A549 (cell line): ENCODE results near the gene IDH2. TPM values are rescaled to one million over a fixed set of nuclear protein-coding genes. Genes with fewer than 3 reads are reported as not detected.

Experiments
- ATAC-seq, 2 experiments: fragments of 200-7000 bp in 1 of 2; fragments of >200 bp in 1 of 2; cut with Nextera tagmentation in 1 of 2; cut with Tn5 transposase in 1 of 2; 3 replicates each; pipeline versions ENCODE4 v1.8.0 to v1.9.1; 2018 to 2020; ENCODE audit warnings: mild to moderate bottlenecking in 1 of 2, moderate library complexity in 1 of 2
- CTCF ChIA-PET: fragments of 300-600 bp; sonication (Branson Sonifier 250); formaldehyde crosslinking; extraction: SDS; loops from one replicate; lab custom pipeline; 2021; ENCODE audit warnings: antibody characterized with exemption, inconsistent platforms; lab: Yijun Ruan, JAX
- POLR2A ChIA-PET: fragments of 350-600 bp; formaldehyde crosslinking; extraction: SDS; loops from one replicate; lab custom pipeline; 2021; ENCODE audit warnings: antibody characterized with exemption, inconsistent platforms; lab: Yijun Ruan, JAX
- DNase-seq, 2 experiments: peaks; one replicate each; pipeline versions ENCODE4 v3.0.0 to v3.0.0-alpha.2; 2011 to 2016; ENCODE audit warnings: low read depth in 1 of 2, low spot score in 1 of 2
- FAIRE-seq: peaks from 2 replicates; lab custom pipeline; 2011; peaks lifted over from hg19 to GRCh38; lab: Jason Lieb, UNC
- H3K27ac ChIP-seq, 2 experiments: fragments of >200 bp; sonication (Bioruptor Twin); formaldehyde crosslinking; 3 replicates each; pipeline ENCODE4 v1.5.1; 2016 to 2017
- H3K4me1 ChIP-seq: fragments of >200 bp; sonication (Bioruptor Twin); formaldehyde crosslinking; 3 replicates; pipeline ENCODE4 v1.6.1; 2016
- H3K4me2 ChIP-seq: fragments of >200 bp; sonication (Bioruptor Twin); formaldehyde crosslinking; 3 replicates; pipeline ENCODE4 v1.6.1; 2016
- H3K4me3 ChIP-seq: fragments of >200 bp; sonication (Bioruptor Twin); formaldehyde crosslinking; 3 replicates; pipeline ENCODE4 v1.5.1; 2016
- H3K9me3 ChIP-seq: fragments of >200 bp; sonication (Bioruptor Twin); formaldehyde crosslinking; 3 replicates; pipeline ENCODE4 v1.6.1; 2016
- BHLHE40 ChIP-seq: IDR thresholded peaks from 2 replicates; pipeline ENCODE4 v1.6.1; 2012; ENCODE audit warnings: low read depth, low read length, inconsistent platforms
- CBX8 ChIP-seq: fragments of 200-600 bp; sonication (generic); IDR thresholded peaks from 2 replicates; pipeline ENCODE4 v1.6.1; 2016
- CEBPB ChIP-seq, 2 experiments: fragments of >200 bp in 1 of 2; sonication (Bioruptor Twin) in 1 of 2; formaldehyde crosslinking in 1 of 2; IDR thresholded peaks; 2 replicates each; pipeline ENCODE4 v1.6.1; 2012 to 2016
- CHD2 ChIP-seq: fragments of 150-350 bp; IDR thresholded peaks from 2 replicates; pipeline ENCODE4 v1.6.1; 2014; ENCODE audit warnings: low read length; ENCODE audit not compliant: partially characterized antibody
- CTCF ChIP-seq: fragments of >200 bp; sonication (Bioruptor Twin); formaldehyde crosslinking; IDR thresholded peaks from 3 replicates; pipeline ENCODE4 v1.5.1; 2016
- E2F6 ChIP-seq: IDR thresholded peaks from 2 replicates; pipeline ENCODE4 v1.6.1; 2012; ENCODE audit warnings: low read depth, borderline replicate concordance
- EHMT2 ChIP-seq: fragments of 200-600 bp; sonication (generic); IDR thresholded peaks from 2 replicates; pipeline ENCODE4 v1.6.1; 2016; ENCODE audit warnings: antibody characterized with exemption, low read depth, mild to moderate bottlenecking, moderate library complexity
- EP300 ChIP-seq, 2 experiments: fragments of >200 bp; sonication (Bioruptor Twin); formaldehyde crosslinking; IDR thresholded peaks; 2 replicates in 1 of 2; 3 replicates in 1 of 2; pipeline ENCODE4 v1.6.1; 2016 to 2017
- FOSL2 ChIP-seq, 2 experiments: fragments of 450-650 bp in 1 of 2; fragments of >200 bp in 1 of 2; sonication (Bioruptor Twin) in 1 of 2; formaldehyde crosslinking; IDR thresholded peaks; 2 replicates each; pipeline versions ENCODE4 v1.5.0 to v1.6.1; 2016 to 2020; ENCODE audit warnings: mild to moderate bottlenecking in 1 of 2, moderate library complexity in 1 of 2
- FOXS1 ChIP-seq: fragments of 250-450 bp; sonication (Bioruptor Pico); IDR thresholded peaks from 2 replicates; pipeline ENCODE4 v1.5.0; 2020; ENCODE audit warnings: mild to moderate bottlenecking, moderate library complexity
- HES2 ChIP-seq: fragments of >200 bp; sonication (Bioruptor Twin); formaldehyde crosslinking; IDR thresholded peaks from 2 replicates; pipeline ENCODE4 v1.6.1; 2016
- HEYL ChIP-seq: fragments of 250-450 bp; sonication (Bioruptor Pico); IDR thresholded peaks from 2 replicates; pipeline ENCODE4 v1.8.0; 2021; ENCODE audit warnings: mild to moderate bottlenecking, moderate library complexity
- HMGXB4 ChIP-seq: fragments of 250-450 bp; sonication (Bioruptor Pico); IDR thresholded peaks from 2 replicates; pipeline ENCODE4 v1.5.0; 2021; ENCODE audit warnings: mild to moderate bottlenecking, moderate library complexity, borderline replicate concordance
- HOXA7 ChIP-seq: fragments of 250-450 bp; sonication (Bioruptor Pico); IDR thresholded peaks from 2 replicates; pipeline ENCODE4 v1.5.0; 2020; ENCODE audit warnings: mild to moderate bottlenecking, moderate library complexity
- HOXB13 ChIP-seq: fragments of 250-450 bp; sonication (Bioruptor Pico); IDR thresholded peaks from 2 replicates; pipeline ENCODE4 v1.5.0; 2020; ENCODE audit warnings: low read depth, mild to moderate bottlenecking, moderate library complexity
- HOXB5 ChIP-seq: fragments of 250-450 bp; sonication (Bioruptor Pico); IDR thresholded peaks from 2 replicates; pipeline ENCODE4 v1.5.0; 2020; ENCODE audit warnings: mild to moderate bottlenecking, moderate library complexity
- KDM1A ChIP-seq: fragments of 200-600 bp; sonication (generic); IDR thresholded peaks from 2 replicates; pipeline ENCODE4 v1.6.1; 2016; ENCODE audit warnings: low read depth, mild to moderate bottlenecking
- KDM5A ChIP-seq: fragments of 200-600 bp; sonication (generic); IDR thresholded peaks from 2 replicates; pipeline ENCODE4 v1.6.1; 2016; ENCODE audit warnings: antibody characterized with exemption, mild to moderate bottlenecking
- MAFK ChIP-seq: fragments of 450-650 bp; IDR thresholded peaks from 2 replicates; pipeline ENCODE4 v1.6.1; 2014; ENCODE audit not compliant: partially characterized antibody
- NPAS2 ChIP-seq: fragments of 250-450 bp; sonication (Bioruptor Pico); IDR thresholded peaks from 2 replicates; pipeline ENCODE4 v1.8.0; 2022; ENCODE audit warnings: mild to moderate bottlenecking, moderate library complexity, borderline replicate concordance
- NR3C1 ChIP-seq: fragments of >200 bp; sonication (Bioruptor Twin); formaldehyde crosslinking; IDR thresholded peaks from 3 replicates; pipeline ENCODE4 v1.6.1; 2017
- PBX3 ChIP-seq: IDR thresholded peaks from 2 replicates; pipeline ENCODE4 v1.6.1; 2012
- RARB ChIP-seq: fragments of 250-450 bp; sonication (Bioruptor Pico); IDR thresholded peaks from 2 replicates; pipeline ENCODE4 v1.8.0; 2021; ENCODE audit warnings: mild to moderate bottlenecking, moderate library complexity
- RNF2 ChIP-seq: fragments of 200-600 bp; sonication (generic); IDR thresholded peaks from 2 replicates; pipeline ENCODE4 v1.6.1; 2016; ENCODE audit warnings: low read depth, mild to moderate bottlenecking, antibody characterized with exemption, moderate library complexity, borderline replicate concordance
- TP53 ChIP-seq: fragments of 250-450 bp; sonication (Bioruptor Pico); IDR thresholded peaks from 2 replicates; pipeline ENCODE4 v1.5.0; 2021; ENCODE audit warnings: mild to moderate bottlenecking, moderate library complexity
- ZC3H11A ChIP-seq: fragments of 450-650 bp; IDR thresholded peaks from 2 replicates; pipeline ENCODE4 v1.6.1; 2014; ENCODE audit warnings: antibody characterized with exemption, mild to moderate bottlenecking
- WGBS: methylation state at CpG from one replicate; pipeline ENCODE4 v1.1.6; 2017; ENCODE audit errors: missing lambda C conversion rate; 5-methylcytosine and 5-hydroxymethylcytosine counted together
- polyA plus RNA-seq, 4 experiments: library from polyadenylated mRNA; depleted of rRNA in 3 of 4; stranded (reverse); fragments of >200 nt; fragmentation: RNase III in 1 of 4; extraction: RNeasy Plus Mini Kit Qiagen cat#74134 plus additional on column Dnase treatment in 1 of 4; gene quantifications; 2 replicates in 3 of 4; 3 replicates in 1 of 4; pipeline ENCODE4 v1.2.3, GENCODE V29; 2011 to 2017

Gene IDH2
- polyA plus RNA-seq, 2 of the 4 experiments (the other 2 are of a cell fraction): 31.8 to 32.8 TPM

GRCh38 chr15:90044191-90044590 lies 58.1 kb downstream of the IDH2 start:
- ATAC-seq (no peak), FAIRE-seq (no peak), DNase-seq (no peak)
- Histone ChIP-seq H3K4me1 (0 out of 3 replicates have a peak, but pooled peaks cover 3% of the 10 kb centered on the region), H3K4me3 (no peak overlapping the region), H3K27ac (no peak overlapping the region), H3K4me2 (no peak overlapping the region), H3K9me3 (no peaks in the 10 kb centered on the region)
- WGBS: 94% methylated on average over 14 of the region's 14 CpGs
- ChIA-PET POLR2A (no interaction called here), CTCF (interaction anchor here (0.5 to 3.0 kb wide), 4 partner anchors 27 to 172 kb away, joined by 3 to 12 read pairs (median 4); no protein-coding TSS in a partner anchor)
- TF ChIP-seq E2F6: no peak
- no peak for TF ChIP-seq EHMT2
- TF ChIP-seq FOSL2 (IDR thresholded peaks at IDR 0.05): no peak
- no peak for TF ChIP-seq FOSL2 (CRISPR knock-in tag; IDR thresholded peaks at IDR 0.05)
- TF ChIP-seq CEBPB (IDR thresholded peaks at IDR 0.05): no peak
- TF ChIP-seq EP300 (IDR thresholded peaks at IDR 0.05): no peak
- no peak for TF ChIP-seq FOXS1 (CRISPR knock-in tag)
- no peak for TF ChIP-seq TP53 (CRISPR knock-in tag)
- no peak for TF ChIP-seq RNF2
- no peak for TF ChIP-seq NR3C1
- no peak for TF ChIP-seq HMGXB4 (CRISPR knock-in tag)
- TF ChIP-seq ZC3H11A: no peak
- no peak for TF ChIP-seq KDM5A
- no peak for TF ChIP-seq CHD2

- POLR2A ChIA-PET: no interaction called here
- Histone ChIP-seq H3K9me3 (no peaks in the 10 kb centered on the region), H3K27ac (no peak overlapping the region; a peak in 1 of 6 replicates), H3K4me3 (no peak overlapping the region), H3K4me2 (no peak overlapping the region), H3K4me1 (peaks cover 3% of the 10 kb centered on the region; the same call in 1 of the 3 replicates)
- DNase-seq (no peak), FAIRE-seq (no peak), ATAC-seq (no peak)
- WGBS: 93% methylated on average over 5 of the region's 5 CpGs
- CTCF ChIA-PET: interaction anchor here (0.7 to 3.0 kb wide), 3 partner anchors 24 to 145 kb away, joined by 3 to 12 read pairs (median 4); no protein-coding TSS in a partner anchor
- no peak for TF ChIP-seq NPAS2
- no peak for TF ChIP-seq HEYL (CRISPR knock-in tag)
- no peak for TF ChIP-seq CBX8
- no peak for TF ChIP-seq RARB (CRISPR knock-in tag)
- no peak for TF ChIP-seq CTCF
- no peak for TF ChIP-seq HOXA7 (CRISPR knock-in tag)
- TF ChIP-seq HOXB13 (CRISPR knock-in tag): no peak
- TF ChIP-seq HES2: no peak
- TF ChIP-seq PBX3: no peak
- no peak for TF ChIP-seq TP53 (CRISPR knock-in tag)
- TF ChIP-seq MAFK: no peak
- no peak for TF ChIP-seq BHLHE40
- no peak for TF ChIP-seq EHMT2
- no peak for TF ChIP-seq KDM1A
- TF ChIP-seq HOXB5 (CRISPR knock-in tag): no peak
Measured at GRCh38 chr15:90043530-90044010, 58.7 kb downstream of the IDH2 start.
